Activated T-cell treated with anti-CD3 and anti-CD28 coated beads for 48 hours (primary cell): ENCODE results near the gene KCNJ4.
"Not testable (repeated sequence)": the region's sequence is repeated elsewhere in the genome, so short reads cannot be mapped to it uniquely, and the experiment has no call there.

Experiments
- DNase-seq: peaks from one replicate; pipeline ENCODE4 v3.0.0-alpha.2; 2020; ENCODE audit warnings: low read depth

Gene KCNJ4

DNA sequence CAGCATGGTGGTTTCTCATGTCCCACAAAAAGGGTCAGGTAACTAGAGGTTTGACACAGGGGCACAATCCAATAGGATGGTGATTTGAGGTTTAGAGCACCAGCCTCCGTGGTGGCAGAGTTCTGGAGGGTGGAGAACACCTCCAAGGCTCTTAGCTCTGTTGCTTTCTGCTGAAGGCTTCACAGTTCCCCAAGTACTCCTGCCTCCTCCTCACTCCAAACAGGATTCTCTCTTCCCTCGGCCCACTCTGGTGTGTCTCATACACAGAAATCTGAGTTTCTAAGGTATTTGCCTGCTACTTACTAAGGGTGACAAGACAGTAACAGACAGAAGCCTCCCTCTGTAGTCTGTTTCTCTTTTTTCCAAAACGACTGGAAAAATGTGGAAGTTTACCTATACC, 73.6 kb downstream of the KCNJ4 start:
- DNase-seq, result not testable (repeated sequence)
